Right lobe of liver (tissue), 6 donors: Measurements from ENCODE around the gene RHOJ. TPM values are rescaled to one million over a fixed set of nuclear protein-coding genes. Genes with fewer than 3 reads are reported as not detected.

Source experiments
- ATAC-seq, 4 donors: fragments of 200-7000 bp; cut with Tn5 transposase; one replicate each; pipeline ENCODE4 v1.9.1; 2020; ENCODE audit warnings: mild to moderate bottlenecking in 4 of 4, moderate library complexity in 4 of 4
- DNase-seq, 3 donors: peaks; one replicate each; pipeline ENCODE4 v3.0.0-alpha.2; 2020
- H3K27ac ChIP-seq, 3 donors: fragments of 200-600 bp; one replicate each; pipeline ENCODE4 v1.8.0; 2022
- H3K27me3 ChIP-seq, 2 donors: fragments of 200-600 bp; one replicate each; pipeline ENCODE4 v1.8.0; 2022
- H3K36me3 ChIP-seq, 4 donors: fragments of 200-600 bp; sonication (generic) in 1 of 4; one replicate each; pipeline versions ENCODE4 v1.5.1 to v1.8.0; 2017 to 2022; ENCODE audit warnings: control low read depth in 1 of 4
- H3K4me1 ChIP-seq, 4 donors: fragments of 200-600 bp; sonication (generic) in 1 of 4; one replicate each; pipeline versions ENCODE4 v1.5.1 to v1.8.0; 2017 to 2022; ENCODE audit warnings: control low read depth in 1 of 4
- H3K4me3 ChIP-seq, 3 donors: fragments of 200-600 bp; one replicate each; pipeline ENCODE4 v1.8.0; 2022
- H3K9me3 ChIP-seq, 4 donors: fragments of 200-600 bp; sonication (generic) in 1 of 4; one replicate each; pipeline versions ENCODE4 v1.5.1 to v1.8.0; 2017 to 2022; ENCODE audit warnings: control low read depth in 1 of 4
- POLR2A ChIP-seq: fragments of 450-650 bp; IDR thresholded peaks from one replicate; pipeline ENCODE4 v1.6.1; 2017; ENCODE audit warnings: antibody characterized with exemption, mild to moderate bottlenecking
- WGBS: methylation state at CpG from one replicate; pipeline ENCODE4 v1.1.6; 2018; ENCODE audit warnings: low coverage, low lambda C conversion rate; ENCODE audit not compliant: insufficient coverage; ENCODE audit errors: missing lambda C conversion rate; 5-methylcytosine and 5-hydroxymethylcytosine counted together
- intact Hi-C, 2 donors: fragments of 100-400 bp; cut with DNase I; formaldehyde crosslinking; loops; one replicate each; pipeline versions ENCODE4 v1.11.2 to v1.14.1; 2022
- total RNA-seq, 6 experiments: library from RNA; depleted of rRNA in 2 of 6; stranded (reverse); fragments of >200 nt in 2 of 6; fragmentation: NEBNext Ultra II Directional in 3 of 6; extraction: Animal tissue kit (Norgen Biotek cat#: 25700) in 3 of 6; gene quantifications; one replicate each; pipeline versions ENCODE4 v1.1.0 to v1.2.4, GENCODE V29; 2016 to 2023
- TF ChIP-seq, protein P1 (sequence below), 4 donors: fragments of 200-600 bp in 3 of 4; fragments of 450-650 bp in 1 of 4; IDR thresholded peaks; one replicate each; pipeline versions ENCODE4 v1.5.1 to v1.8.0; 2016 to 2022; ENCODE audit warnings: antibody characterized with exemption in 4 of 4, mild to moderate bottlenecking in 2 of 4
- donor health status: DM: no; HTN: yes; CAD: no.
- donor health status: DM: no; HTN: no; CAD: no.
- donor health status: DM: no; HTN: no; CAD: no.
- donor health status: DM: no; HTN: yes; CAD: no.
- donor health status: DM: no; HTN: yes; CAD: no.

The RHOJ gene
- total RNA-seq, 6 experiments from 2014 or later = 1.7 to 6.0 (median 2.9) TPM

DNA sequence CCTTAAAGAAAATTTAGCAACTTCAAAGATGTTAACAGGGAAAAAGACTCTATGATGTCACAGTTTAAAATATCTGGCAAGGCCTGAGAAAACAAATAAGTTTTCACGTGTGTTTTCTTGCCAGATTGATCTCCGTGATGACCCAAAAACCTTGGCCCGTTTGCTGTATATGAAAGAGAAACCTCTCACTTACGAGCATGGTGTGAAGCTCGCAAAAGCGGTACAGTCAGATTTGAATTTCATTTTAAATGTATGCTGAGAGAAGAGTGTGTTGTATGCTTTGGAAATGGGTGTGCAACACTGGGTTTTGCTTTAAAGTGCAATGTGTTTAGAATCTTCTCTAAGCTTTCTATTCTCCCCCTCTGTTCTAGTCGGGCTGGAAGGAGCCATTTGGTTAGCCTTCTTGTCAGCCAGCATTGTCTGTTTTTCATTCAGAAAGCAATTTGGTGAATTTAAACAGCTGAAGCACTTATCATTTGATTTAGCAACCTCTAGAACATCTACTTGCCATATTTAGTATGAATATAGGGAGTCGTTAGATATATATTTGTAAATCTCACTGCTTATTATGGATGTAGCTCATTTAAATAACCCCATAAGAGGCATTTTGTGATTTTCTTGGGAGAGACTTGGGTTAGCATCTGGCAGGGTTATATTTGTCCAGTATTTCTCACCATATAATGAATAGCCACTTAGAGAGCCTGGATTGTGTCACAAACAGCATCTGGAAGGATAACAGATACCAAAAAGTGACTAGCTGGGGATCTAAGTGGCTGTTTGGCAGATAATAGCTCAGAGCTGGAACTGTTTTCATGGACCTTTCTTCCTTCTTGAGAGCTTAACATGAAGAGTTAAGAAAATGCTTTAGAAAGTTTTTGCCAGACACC is 79.0 kb downstream of the RHOJ start:
- ATAC-seq = no peak
- DNase-seq = no peak
- no peak overlapping the region for H3K27ac ChIP-seq
- no peaks in the 10 kb centered on the region for H3K27me3 ChIP-seq
- WGBS = 43% methylated on average over 8 of the region's 8 CpGs
- no peak for TF ChIP-seq POLR2A
- TF ChIP-seq, protein P1, sequence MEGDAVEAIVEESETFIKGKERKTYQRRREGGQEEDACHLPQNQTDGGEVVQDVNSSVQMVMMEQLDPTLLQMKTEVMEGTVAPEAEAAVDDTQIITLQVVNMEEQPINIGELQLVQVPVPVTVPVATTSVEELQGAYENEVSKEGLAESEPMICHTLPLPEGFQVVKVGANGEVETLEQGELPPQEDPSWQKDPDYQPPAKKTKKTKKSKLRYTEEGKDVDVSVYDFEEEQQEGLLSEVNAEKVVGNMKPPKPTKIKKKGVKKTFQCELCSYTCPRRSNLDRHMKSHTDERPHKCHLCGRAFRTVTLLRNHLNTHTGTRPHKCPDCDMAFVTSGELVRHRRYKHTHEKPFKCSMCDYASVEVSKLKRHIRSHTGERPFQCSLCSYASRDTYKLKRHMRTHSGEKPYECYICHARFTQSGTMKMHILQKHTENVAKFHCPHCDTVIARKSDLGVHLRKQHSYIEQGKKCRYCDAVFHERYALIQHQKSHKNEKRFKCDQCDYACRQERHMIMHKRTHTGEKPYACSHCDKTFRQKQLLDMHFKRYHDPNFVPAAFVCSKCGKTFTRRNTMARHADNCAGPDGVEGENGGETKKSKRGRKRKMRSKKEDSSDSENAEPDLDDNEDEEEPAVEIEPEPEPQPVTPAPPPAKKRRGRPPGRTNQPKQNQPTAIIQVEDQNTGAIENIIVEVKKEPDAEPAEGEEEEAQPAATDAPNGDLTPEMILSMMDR (IDR thresholded peaks at IDR 0.05) = no peak
- intact Hi-C loops = no loop called here
- H3K36me3 ChIP-seq = no peaks in the 10 kb centered on the region
- H3K4me1 ChIP-seq = no peaks in the 10 kb centered on the region
- H3K4me3 ChIP-seq = no peak overlapping the region
- H3K9me3 ChIP-seq = no peaks in the 10 kb centered on the region

DNA sequence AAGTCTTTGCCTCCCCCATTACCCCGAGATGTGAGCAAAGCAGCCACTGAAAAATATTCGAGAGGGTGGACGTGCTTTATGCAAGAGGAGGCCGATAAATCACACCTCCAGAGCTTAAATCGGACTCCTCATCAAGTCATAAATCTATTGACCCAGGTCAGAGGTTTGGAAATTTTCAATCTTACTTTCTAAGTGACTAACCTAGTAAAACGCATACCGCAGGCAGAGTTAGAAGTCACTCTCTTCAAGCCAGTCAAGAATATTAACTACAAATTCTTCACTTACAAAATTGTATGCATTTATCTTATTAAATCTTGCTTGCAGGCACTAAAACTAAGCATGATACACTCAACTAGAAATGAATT is 79.6 kb downstream of the RHOJ start:
- intact Hi-C loops = no loop called here
- no peaks in the 10 kb centered on the region for H3K9me3 ChIP-seq
- H3K27me3 ChIP-seq = no peaks in the 10 kb centered on the region
- TF ChIP-seq POLR2A = no peak
- TF ChIP-seq, protein P1 (IDR thresholded peaks at IDR 0.05) = no peak
- DNase-seq (no peak), ATAC-seq (no peak)
- no peaks in the 10 kb centered on the region for H3K36me3 ChIP-seq
- H3K27ac ChIP-seq = no peak overlapping the region
- 68% methylated on average over 7 of the region's 7 CpGs for WGBS
- no peaks in the 10 kb centered on the region for H3K4me1 ChIP-seq
- H3K4me3 ChIP-seq = no peak overlapping the region

DNA sequence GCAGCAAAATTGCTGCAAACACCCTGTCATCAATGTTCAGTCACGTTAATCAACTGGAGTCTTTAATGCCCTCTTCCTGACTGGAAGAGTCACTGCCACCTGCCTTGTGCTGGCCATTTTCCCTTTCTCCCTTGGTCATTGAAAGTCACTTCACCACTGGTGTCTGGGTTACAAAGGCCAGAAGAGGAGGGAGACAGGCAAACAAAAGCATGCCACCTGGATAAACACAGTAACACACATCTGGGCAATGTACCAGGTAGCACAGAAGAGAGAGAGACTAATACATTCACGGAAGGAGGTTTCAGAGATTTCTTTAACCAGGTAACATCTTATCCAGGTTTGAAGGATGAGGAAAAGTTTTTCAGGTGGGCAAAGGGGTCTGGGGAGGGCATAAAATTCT is 81.8 kb downstream of the RHOJ start:
- Histone ChIP-seq H3K9me3 (no peaks in the 10 kb centered on the region), H3K36me3 (no peaks in the 10 kb centered on the region), H3K27ac (no peak overlapping the region), H3K27me3 (no peaks in the 10 kb centered on the region), H3K4me3 (no peak overlapping the region), H3K4me1 (no peaks in the 10 kb centered on the region)
- DNase-seq (no peak), ATAC-seq (peak; percentile 37 to 93 (median 73))
- 32% methylated on average over 2 of the region's 2 CpGs for WGBS
- intact Hi-C loops = no loop called here
- TF ChIP-seq POLR2A = no peak
- TF ChIP-seq, protein P1 (IDR thresholded peaks at IDR 0.05) = no peak

DNA sequence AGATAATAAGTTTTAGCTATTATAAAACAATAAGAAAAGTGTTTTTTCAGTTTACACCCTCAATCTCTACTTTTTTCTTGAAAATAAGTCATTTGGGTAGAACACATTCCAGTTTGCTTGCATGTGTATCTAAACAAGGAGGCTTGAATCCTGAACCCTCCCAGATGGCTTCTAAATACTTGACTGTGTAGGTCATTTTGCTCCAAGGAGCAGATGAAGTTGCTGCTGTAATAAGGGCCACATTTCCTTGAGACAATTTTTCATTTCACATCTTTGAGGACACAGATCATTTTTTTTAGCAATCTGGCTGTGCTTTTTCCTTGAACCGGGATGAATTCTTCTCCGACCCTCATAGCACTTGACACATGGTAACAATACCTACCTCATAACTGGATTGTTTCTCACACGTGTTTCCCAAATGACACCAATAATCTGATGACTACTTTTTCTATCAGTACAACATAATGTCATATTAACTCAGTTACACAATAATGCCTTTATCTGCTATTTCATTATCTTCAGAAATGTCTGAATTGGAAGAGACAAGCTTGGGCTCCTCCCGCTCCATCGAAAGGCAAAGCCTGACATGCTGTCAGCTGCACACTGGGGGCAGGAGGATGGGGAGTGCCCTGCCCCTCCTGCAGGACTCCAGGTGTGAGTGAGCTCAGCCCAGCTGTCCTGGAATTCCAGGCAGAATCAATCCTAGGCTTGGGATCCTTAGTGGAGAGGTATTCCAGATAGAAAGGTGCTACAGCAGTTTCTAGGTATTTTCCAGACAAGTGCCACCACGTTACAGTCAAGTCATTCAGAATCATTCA is 83.6 kb downstream of the RHOJ start:
- H3K4me3 ChIP-seq = no peak overlapping the region
- ATAC-seq (no peak), DNase-seq (no peak)
- H3K36me3 ChIP-seq = no peaks in the 10 kb centered on the region
- no peaks in the 10 kb centered on the region for H3K4me1 ChIP-seq
- H3K27me3 ChIP-seq = no peaks in the 10 kb centered on the region
- intact Hi-C loops = no loop called here
- no peak for TF ChIP-seq POLR2A
- TF ChIP-seq, protein P1 (IDR thresholded peaks at IDR 0.05) = no peak
- no peak overlapping the region for H3K27ac ChIP-seq
- no peaks in the 10 kb centered on the region for H3K9me3 ChIP-seq
- WGBS = 84% methylated on average over 6 of the region's 6 CpGs
